Osteoblast (primary cell): ENCODE data around the gene CRY2. TPM values are rescaled to one million over a fixed set of nuclear protein-coding genes. Genes with fewer than 3 reads are reported as not detected.

ENCODE experiments used
- DNase-seq: peaks from one replicate; pipeline ENCODE4 v3.0.0; 2011; ENCODE audit warnings: low spot score, mixed read lengths; ENCODE audit not compliant: insufficient read length; ENCODE audit errors: missing footprints
- H2AFZ ChIP-seq: 2 replicates; pipeline ENCODE4 v1.6.0; 2011; ENCODE audit warnings: mild to moderate bottlenecking, low read length
- H3K27ac ChIP-seq: 2 replicates; pipeline ENCODE4 v1.5.1; 2011; ENCODE audit warnings: mild to moderate bottlenecking, low read depth, low read length, moderate library complexity
- H3K27me3 ChIP-seq: 2 replicates; pipeline ENCODE4 v1.6.0; 2012; ENCODE audit warnings: mild to moderate bottlenecking, control low read depth, inconsistent platforms, low read length, moderate library complexity; ENCODE audit not compliant: insufficient read depth
- H3K36me3 ChIP-seq: 2 replicates; pipeline ENCODE4 v1.5.1; 2011; ENCODE audit warnings: mild to moderate bottlenecking, low read length, control low read depth, moderate library complexity; ENCODE audit not compliant: insufficient read depth
- H3K4me1 ChIP-seq: 2 replicates; pipeline ENCODE4 v1.5.1; 2011; ENCODE audit warnings: mild to moderate bottlenecking, low read length, control low read depth, moderate library complexity; ENCODE audit not compliant: insufficient read depth
- H3K4me2 ChIP-seq: 2 replicates; pipeline ENCODE4 v1.6.0; 2011; ENCODE audit warnings: mild to moderate bottlenecking, low read length; ENCODE audit not compliant: insufficient read depth
- H3K4me3 ChIP-seq: fragments of 200-600 bp; sonication (generic); 3 replicates; pipeline ENCODE4 v1.5.1; 2012; ENCODE audit warnings: mild to moderate bottlenecking, low read length, inconsistent platforms; ENCODE audit not compliant: insufficient read depth
- H3K79me2 ChIP-seq: 2 replicates; pipeline ENCODE4 v1.6.0; 2012; ENCODE audit warnings: mild to moderate bottlenecking, low read length, control low read depth, inconsistent platforms; ENCODE audit not compliant: insufficient read depth
- H3K9me3 ChIP-seq: 2 replicates; pipeline ENCODE4 v1.5.1; 2011; ENCODE audit warnings: low read depth, low read length, control low read depth
- H4K20me1 ChIP-seq: 2 replicates; pipeline ENCODE4 v1.6.0; 2012; ENCODE audit warnings: mild to moderate bottlenecking, low read length, control low read depth; ENCODE audit not compliant: insufficient read depth
- total RNA-seq: library from RNA; depleted of rRNA; stranded (reverse); fragments of >200 nt; gene quantifications from 2 replicates; pipeline ENCODE4 v1.2.3, GENCODE V29; 2012
- TF ChIP-seq, protein P1 (sequence below): IDR thresholded peaks from 2 replicates; pipeline ENCODE4 v1.5.1; 2011; ENCODE audit warnings: mild to moderate bottlenecking, low read depth, low read length, moderate library complexity; ENCODE audit errors: extremely low read depth

The CRY2 gene
- total RNA-seq, 1 donor, result 21.0 TPM

DNA sequence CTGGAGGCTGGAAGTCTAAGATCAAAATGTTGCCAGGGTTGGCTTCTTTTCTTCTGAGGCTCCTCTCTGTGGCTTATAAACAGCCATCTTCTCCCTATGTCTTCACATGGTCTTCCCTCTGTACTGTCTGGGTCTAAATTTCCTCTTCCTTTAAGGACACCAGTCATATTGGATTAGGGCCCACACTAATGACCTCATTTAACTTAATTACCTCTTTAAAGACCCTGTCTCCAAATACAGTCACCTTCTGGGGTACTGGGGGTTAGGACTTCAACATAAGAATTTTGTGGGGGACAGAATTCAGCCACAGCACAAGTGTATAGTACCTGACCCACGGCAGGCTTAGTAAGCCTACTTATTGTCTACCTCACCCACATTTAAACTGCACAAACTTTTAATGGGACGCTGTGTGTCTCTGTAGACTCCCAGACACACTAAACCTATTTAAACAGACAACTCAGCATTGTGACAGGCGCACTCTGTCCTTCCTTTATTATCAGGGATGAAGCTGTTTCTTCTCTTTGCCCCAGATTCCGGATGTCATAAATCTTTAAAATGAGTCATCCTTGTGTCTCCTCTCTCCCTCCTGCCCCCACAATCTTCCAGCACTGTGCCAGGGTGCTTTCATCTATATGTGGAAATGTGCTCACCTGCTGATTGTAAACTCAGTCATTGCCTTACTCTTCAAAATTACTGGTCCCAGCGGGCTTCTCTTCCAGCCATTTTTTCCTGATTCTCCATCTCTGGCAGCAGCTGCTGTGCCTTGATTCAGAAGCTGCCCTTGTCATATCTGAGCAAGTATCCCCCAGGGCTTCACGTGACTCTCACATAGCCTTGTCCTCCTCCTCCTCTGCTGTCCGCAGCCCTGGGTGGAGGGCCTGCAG is 32.8 kb downstream of the CRY2 start:
- TF ChIP-seq, protein P1, sequence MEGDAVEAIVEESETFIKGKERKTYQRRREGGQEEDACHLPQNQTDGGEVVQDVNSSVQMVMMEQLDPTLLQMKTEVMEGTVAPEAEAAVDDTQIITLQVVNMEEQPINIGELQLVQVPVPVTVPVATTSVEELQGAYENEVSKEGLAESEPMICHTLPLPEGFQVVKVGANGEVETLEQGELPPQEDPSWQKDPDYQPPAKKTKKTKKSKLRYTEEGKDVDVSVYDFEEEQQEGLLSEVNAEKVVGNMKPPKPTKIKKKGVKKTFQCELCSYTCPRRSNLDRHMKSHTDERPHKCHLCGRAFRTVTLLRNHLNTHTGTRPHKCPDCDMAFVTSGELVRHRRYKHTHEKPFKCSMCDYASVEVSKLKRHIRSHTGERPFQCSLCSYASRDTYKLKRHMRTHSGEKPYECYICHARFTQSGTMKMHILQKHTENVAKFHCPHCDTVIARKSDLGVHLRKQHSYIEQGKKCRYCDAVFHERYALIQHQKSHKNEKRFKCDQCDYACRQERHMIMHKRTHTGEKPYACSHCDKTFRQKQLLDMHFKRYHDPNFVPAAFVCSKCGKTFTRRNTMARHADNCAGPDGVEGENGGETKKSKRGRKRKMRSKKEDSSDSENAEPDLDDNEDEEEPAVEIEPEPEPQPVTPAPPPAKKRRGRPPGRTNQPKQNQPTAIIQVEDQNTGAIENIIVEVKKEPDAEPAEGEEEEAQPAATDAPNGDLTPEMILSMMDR, result no peak

DNA sequence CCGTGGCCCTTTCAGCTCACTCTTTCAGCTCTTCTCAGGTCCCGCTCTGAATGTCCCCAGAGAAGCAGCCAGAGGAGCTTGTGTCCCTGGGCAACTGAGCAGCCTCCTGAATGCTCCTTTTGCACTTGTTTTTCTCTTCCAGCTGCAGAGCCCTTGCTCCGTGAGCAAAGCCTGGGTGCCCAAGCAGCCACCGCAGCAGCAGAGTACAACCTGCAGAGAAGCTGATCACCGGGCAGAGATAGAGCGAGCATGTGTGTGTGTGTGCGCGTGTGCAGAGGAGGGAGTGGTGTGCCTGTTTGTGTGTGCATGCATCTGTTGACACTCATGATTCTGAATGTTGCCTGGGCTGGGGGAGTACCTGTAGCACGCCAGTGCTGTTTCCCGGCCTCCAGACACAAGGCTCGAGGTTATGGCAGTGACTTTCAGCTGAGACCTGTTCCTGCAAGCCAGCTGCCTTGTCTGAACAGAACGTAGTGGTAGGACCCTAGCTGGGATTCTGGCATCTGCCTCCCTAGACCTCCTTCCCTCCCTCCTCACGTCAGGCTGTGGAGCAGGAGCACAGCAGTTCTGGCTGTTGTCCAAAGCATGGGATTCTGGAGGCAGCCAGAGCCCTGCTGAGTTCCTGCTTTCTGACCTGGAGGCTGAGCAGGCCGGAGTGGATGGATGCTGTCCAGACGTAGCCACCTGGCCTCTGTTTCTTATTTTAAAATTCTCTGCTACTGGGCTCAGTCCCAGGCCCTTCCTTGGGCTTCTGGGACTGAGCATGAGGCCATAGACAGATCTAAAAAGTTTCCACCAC is 33.7 kb downstream of the CRY2 start:
- peaks cover 7% of the 10 kb centered on the region for H3K27me3 ChIP-seq
- no peaks in the 10 kb centered on the region for H3K79me2 ChIP-seq
- peaks cover 42% of the 10 kb centered on the region for H4K20me1 ChIP-seq
- H3K4me3 ChIP-seq, result no peak overlapping the region
- peaks cover 6% of the 10 kb centered on the region for H3K4me1 ChIP-seq
- no peak overlapping the region for H3K4me2 ChIP-seq
- H3K36me3 ChIP-seq, result peaks cover 37% of the 10 kb centered on the region
- no peak overlapping the region for H2AFZ ChIP-seq
- DNase-seq, result no peak
- H3K27ac ChIP-seq, result no peak overlapping the region
- TF ChIP-seq, protein P1, result no peak
- no peaks in the 10 kb centered on the region for H3K9me3 ChIP-seq

More for the DNA sequence above, 32.8 kb downstream of the CRY2 start:
- H3K9me3 ChIP-seq, result no peaks in the 10 kb centered on the region
- no peak overlapping the region for H3K4me2 ChIP-seq
- no peak overlapping the region for H3K4me3 ChIP-seq
- no peak for DNase-seq
- H2AFZ ChIP-seq, result no peak overlapping the region
- peaks cover 6% of the 10 kb centered on the region for H3K4me1 ChIP-seq
- no peak overlapping the region for H3K27ac ChIP-seq
- peaks cover 38% of the 10 kb centered on the region for H3K36me3 ChIP-seq
- H3K27me3 ChIP-seq, result peaks cover 1% of the 10 kb centered on the region
- H4K20me1 ChIP-seq, result peaks cover 40% of the 10 kb centered on the region
- H3K79me2 ChIP-seq, result no peaks in the 10 kb centered on the region

DNA sequence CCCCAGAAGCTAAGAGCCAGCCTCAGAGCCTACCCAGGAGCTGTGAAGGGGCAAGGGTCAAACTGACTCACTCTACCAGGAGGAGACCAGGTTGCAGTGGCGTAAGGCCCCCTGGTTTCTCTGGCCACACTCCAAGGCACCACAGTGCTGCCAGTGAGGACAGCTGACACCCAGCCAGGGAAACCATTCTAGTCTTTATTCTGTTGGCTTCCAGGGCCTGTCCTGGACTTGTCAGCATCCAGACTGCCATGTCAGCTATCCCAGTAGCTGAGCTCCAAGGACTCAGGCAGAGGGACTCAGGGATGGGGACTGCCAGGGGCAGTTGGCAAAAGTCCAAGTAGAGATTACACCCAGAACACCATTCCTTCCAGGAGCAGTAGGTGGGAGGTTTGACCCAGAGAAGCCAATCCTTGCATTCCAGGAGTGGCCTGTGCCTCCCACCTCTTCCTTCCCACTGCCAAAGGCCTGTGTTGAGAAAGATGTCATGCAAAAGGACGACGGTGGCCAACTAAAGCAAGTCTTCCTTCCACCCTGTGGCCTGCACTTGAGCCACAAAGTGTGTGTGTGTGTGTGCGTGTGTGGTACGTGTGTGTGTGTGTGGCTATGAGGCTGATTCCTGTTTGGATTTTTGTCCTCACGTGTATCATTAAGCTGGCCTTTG is 34.6 kb downstream of the CRY2 start:
- Histone ChIP-seq H3K36me3 (peaks cover 33% of the 10 kb centered on the region), H3K27ac (no peak overlapping the region), H3K79me2 (no peaks in the 10 kb centered on the region), H4K20me1 (peaks cover 46% of the 10 kb centered on the region), H3K4me2 (no peak overlapping the region), H3K4me3 (no peak overlapping the region), H3K27me3 (peaks cover 12% of the 10 kb centered on the region), H3K4me1 (peaks cover 6% of the 10 kb centered on the region), H2AFZ (no peak overlapping the region), H3K9me3 (no peaks in the 10 kb centered on the region)
- DNase-seq, result no peak
- TF ChIP-seq, protein P1, result no peak
